ENCODE results near the gene RHBDF1. TPM values are rescaled to one million over a fixed set of nuclear protein-coding genes. Genes with fewer than 3 reads are reported as not detected.

Gene RHBDF1
- total RNA-seq, 1 donor from 2014 or later: 55.5 TPM

- H3K4me1 ChIP-seq (ENCODE audit: insufficient read depth, low read length): peaks cover 52% of the 10 kb centered on the region
- Mint-ChIP-seq H3K27ac (ENCODE audit: unreplicated experiment) (peak within 1 kb of the TSS; percentile 26), H3K36me3 (ENCODE audit: low read depth, unreplicated experiment) (peaks cover 5% of the 10 kb centered on the region)
Measured at GRCh38 chr16:77807-78443, 5.5 kb upstream of the RHBDF1 start, which contains the start of gene MPG. TSS of gene MPG (plus strand) at chr16:78225. CDS start at chr16:78310, 85 bp downstream.

GRCh38 chr16:77273-77806, 4.9 kb upstream of the RHBDF1 start:
- Histone ChIP-seq H3K9me3 (ENCODE audit: insufficient read depth, low read depth, low read length) (no peaks in the 10 kb centered on the region), H3K9ac (ENCODE audit: low read length) (peak overlapping the region; percentile 89), H3K36me3 (ENCODE audit: insufficient read depth, low read length) (peaks cover 2% of the 10 kb centered on the region), H2AFZ (ENCODE audit: low read depth, low read length) (peak overlapping the region; percentile 43), H3K4me3 (ENCODE audit: insufficient read depth, low read depth, low read length) (peak overlapping the region; percentile 69), H4K20me1 (ENCODE audit: insufficient read depth, low read length) (peaks cover 12% of the 10 kb centered on the region), H3K4me1 (ENCODE audit: insufficient read depth, low read length) (peaks cover 53% of the 10 kb centered on the region), H3K27ac (ENCODE audit: low read depth, low read length) (peak overlapping the region; percentile 70), H3K27me3 (ENCODE audit: insufficient read depth, low read length) (no peaks in the 10 kb centered on the region), H3K4me2 (ENCODE audit: low read length) (peak overlapping the region; percentile 98), H3K79me2 (ENCODE audit: insufficient read depth, low read length) (peaks cover 13% of the 10 kb centered on the region)
- DNase-seq (ENCODE audit: low read depth) (no peak), FAIRE-seq (no peak)
- no peaks in the 10 kb centered on the region for H3K27me3 Mint-ChIP-seq (ENCODE audit: low read depth, unreplicated experiment)
- H3K4me3 Mint-ChIP-seq (ENCODE audit: unreplicated experiment): peak overlapping the region; percentile 34
- H3K9me3 Mint-ChIP-seq (ENCODE audit: unreplicated experiment): no peaks in the 10 kb centered on the region
- peak overlapping the region; percentile 26 for H3K27ac Mint-ChIP-seq (ENCODE audit: unreplicated experiment)
- peaks cover 3% of the 10 kb centered on the region for H3K36me3 Mint-ChIP-seq (ENCODE audit: low read depth, unreplicated experiment)
- TF ChIP-seq EZH2 (IDR thresholded peaks at IDR 0.05; ENCODE audit: insufficient read depth, low read length): no peak
- TF ChIP-seq, protein P1, sequence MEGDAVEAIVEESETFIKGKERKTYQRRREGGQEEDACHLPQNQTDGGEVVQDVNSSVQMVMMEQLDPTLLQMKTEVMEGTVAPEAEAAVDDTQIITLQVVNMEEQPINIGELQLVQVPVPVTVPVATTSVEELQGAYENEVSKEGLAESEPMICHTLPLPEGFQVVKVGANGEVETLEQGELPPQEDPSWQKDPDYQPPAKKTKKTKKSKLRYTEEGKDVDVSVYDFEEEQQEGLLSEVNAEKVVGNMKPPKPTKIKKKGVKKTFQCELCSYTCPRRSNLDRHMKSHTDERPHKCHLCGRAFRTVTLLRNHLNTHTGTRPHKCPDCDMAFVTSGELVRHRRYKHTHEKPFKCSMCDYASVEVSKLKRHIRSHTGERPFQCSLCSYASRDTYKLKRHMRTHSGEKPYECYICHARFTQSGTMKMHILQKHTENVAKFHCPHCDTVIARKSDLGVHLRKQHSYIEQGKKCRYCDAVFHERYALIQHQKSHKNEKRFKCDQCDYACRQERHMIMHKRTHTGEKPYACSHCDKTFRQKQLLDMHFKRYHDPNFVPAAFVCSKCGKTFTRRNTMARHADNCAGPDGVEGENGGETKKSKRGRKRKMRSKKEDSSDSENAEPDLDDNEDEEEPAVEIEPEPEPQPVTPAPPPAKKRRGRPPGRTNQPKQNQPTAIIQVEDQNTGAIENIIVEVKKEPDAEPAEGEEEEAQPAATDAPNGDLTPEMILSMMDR (IDR thresholded peaks at IDR 0.05; ENCODE audit: insufficient read depth, low read depth, low read length): no peak
- H3K4me1 Mint-ChIP-seq (ENCODE audit: low read depth, unreplicated experiment): peaks cover 36% of the 10 kb centered on the region

More at GRCh38 chr16:77807-78443, 5.5 kb upstream of the RHBDF1 start, which contains the start of gene MPG:
- no peaks in the 10 kb centered on the region for H3K27me3 Mint-ChIP-seq (ENCODE audit: low read depth, unreplicated experiment)
- Histone ChIP-seq H3K36me3 (ENCODE audit: insufficient read depth, low read length) (peaks cover 2% of the 10 kb centered on the region), H3K9me3 (ENCODE audit: insufficient read depth, low read depth, low read length) (no peaks in the 10 kb centered on the region), H3K9ac (ENCODE audit: low read length) (peak within 1 kb of the TSS; percentile 89), H3K27ac (ENCODE audit: low read depth, low read length) (peak within 1 kb of the TSS; percentile 70), H4K20me1 (ENCODE audit: insufficient read depth, low read length) (peaks cover 17% of the 10 kb centered on the region), H3K79me2 (ENCODE audit: insufficient read depth, low read length) (peaks cover 13% of the 10 kb centered on the region), H3K27me3 (ENCODE audit: insufficient read depth, low read length) (no peaks in the 10 kb centered on the region), H3K4me2 (ENCODE audit: low read length) (peak within 1 kb of the TSS; percentile 98), H3K4me3 (ENCODE audit: insufficient read depth, low read depth, low read length) (peak within 1 kb of the TSS; percentile 69), H2AFZ (ENCODE audit: low read depth, low read length) (peak within 1 kb of the TSS; percentile 43)
- H3K9me3 Mint-ChIP-seq (ENCODE audit: unreplicated experiment): no peaks in the 10 kb centered on the region
- peak; percentile 42 for DNase-seq (ENCODE audit: low read depth)
- H3K4me1 Mint-ChIP-seq (ENCODE audit: low read depth, unreplicated experiment): peaks cover 35% of the 10 kb centered on the region
- TF ChIP-seq, protein P1 (IDR thresholded peaks at IDR 0.05; ENCODE audit: insufficient read depth, low read depth, low read length): no peak
- TF ChIP-seq EZH2 (IDR thresholded peaks at IDR 0.05; ENCODE audit: insufficient read depth, low read length): no peak
- FAIRE-seq: no peak
- peak within 1 kb of the TSS; percentile 93 for H3K4me3 Mint-ChIP-seq (ENCODE audit: unreplicated experiment)
